Measurements from ENCODE around the gene PMP22.

PMP22 gene

GRCh38 chr17:15249487-15249886 is 15.6 kb downstream of the PMP22 start:
- DNase-seq (ENCODE audit: extremely low read depth, insufficient read length), result no peak
- Histone ChIP-seq H3K36me3 (ENCODE audit: control insufficient read depth, insufficient read depth, low read length) (no peaks in the 10 kb centered on the region), H3K4me3 (replicated peaks; ENCODE audit: low read depth, low read length) (no peak overlapping the region), H3K27me3 (replicated peaks; ENCODE audit: control insufficient read depth, insufficient read depth, low read length) (no peaks in the 10 kb centered on the region)
- TF ChIP-seq CTCF (IDR thresholded peaks at IDR 0.05; ENCODE audit: insufficient read depth, low read length, poor library complexity, severe bottlenecking), result no peak

- Histone ChIP-seq H3K27me3 (replicated peaks; ENCODE audit: control insufficient read depth, insufficient read depth, low read length) (no peaks in the 10 kb centered on the region), H3K4me3 (replicated peaks; ENCODE audit: low read depth, low read length) (no peak overlapping the region), H3K36me3 (ENCODE audit: control insufficient read depth, insufficient read depth, low read length) (no peaks in the 10 kb centered on the region)
- peak; percentile 37 for TF ChIP-seq CTCF (IDR thresholded peaks at IDR 0.05; ENCODE audit: insufficient read depth, low read length, poor library complexity, severe bottlenecking)
- DNase-seq (ENCODE audit: extremely low read depth, insufficient read length), result no peak
Observed at GRCh38 chr17:15247891-15248529, 17.1 kb downstream of the PMP22 start.

- DNase-seq (ENCODE audit: extremely low read depth, insufficient read length), result no peak
- TF ChIP-seq CTCF (IDR thresholded peaks at IDR 0.05; ENCODE audit: insufficient read depth, low read length, poor library complexity, severe bottlenecking), result no peak
- H3K27me3 ChIP-seq (replicated peaks; ENCODE audit: control insufficient read depth, insufficient read depth, low read length), result no peaks in the 10 kb centered on the region
- H3K36me3 ChIP-seq (ENCODE audit: control insufficient read depth, insufficient read depth, low read length), result no peaks in the 10 kb centered on the region
- H3K4me3 ChIP-seq (replicated peaks; ENCODE audit: low read depth, low read length), result no peak overlapping the region
Observed at GRCh38 chr17:15245054-15245453, 20.1 kb downstream of the PMP22 start.

- no peak for TF ChIP-seq CTCF (IDR thresholded peaks at IDR 0.05; ENCODE audit: insufficient read depth, low read length, poor library complexity, severe bottlenecking)
- no peak for DNase-seq (ENCODE audit: extremely low read depth, insufficient read length)
- no peaks in the 10 kb centered on the region for H3K27me3 ChIP-seq (replicated peaks; ENCODE audit: control insufficient read depth, insufficient read depth, low read length)
- H3K36me3 ChIP-seq (ENCODE audit: control insufficient read depth, insufficient read depth, low read length), result no peaks in the 10 kb centered on the region
- H3K4me3 ChIP-seq (replicated peaks; ENCODE audit: low read depth, low read length), result no peak overlapping the region
Observed at GRCh38 chr17:15240644-15241043, 24.5 kb downstream of the PMP22 start.

DNA sequence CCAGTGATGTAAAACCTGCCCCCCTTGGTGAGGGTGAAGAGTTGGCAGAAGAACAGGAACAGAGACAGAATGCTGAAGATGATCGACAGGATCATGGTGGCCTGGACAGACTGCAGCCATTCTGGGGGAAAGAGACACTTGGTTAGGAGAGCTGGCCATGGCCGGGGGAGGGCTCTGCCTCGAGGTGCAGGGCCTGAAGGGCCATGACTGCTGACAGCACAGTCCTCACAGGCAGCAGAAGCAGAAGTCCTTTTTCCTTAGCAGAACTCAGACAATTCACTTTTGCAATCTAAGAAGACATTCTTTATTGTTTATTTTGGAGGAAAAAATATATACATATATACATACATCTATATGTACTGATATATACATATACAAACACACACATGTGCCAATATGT is 25.6 kb downstream of the PMP22 start:
- no peak overlapping the region for H3K4me3 ChIP-seq (replicated peaks; ENCODE audit: low read depth, low read length)
- H3K27me3 ChIP-seq (replicated peaks; ENCODE audit: control insufficient read depth, insufficient read depth, low read length), result no peaks in the 10 kb centered on the region
- no peaks in the 10 kb centered on the region for H3K36me3 ChIP-seq (ENCODE audit: control insufficient read depth, insufficient read depth, low read length)
- no peak for TF ChIP-seq CTCF (IDR thresholded peaks at IDR 0.05; ENCODE audit: insufficient read depth, low read length, poor library complexity, severe bottlenecking)
- DNase-seq (ENCODE audit: extremely low read depth, insufficient read length), result no peak

Data from GM06990 (cell line).